HG03354 (cell line): ENCODE results near the gene ALDH7A1.
"Not testable (repeated sequence)": the region's sequence is repeated elsewhere in the genome, so short reads cannot be mapped to it uniquely, and the experiment has no call there.

Experiments
- ATAC-seq: cut with Tn5 transposase; IDR thresholded peaks from one replicate; pipeline ENCODE4 v1.9.1; 2021; ENCODE audit warnings: mild to moderate bottlenecking; ENCODE audit not compliant: unreplicated experiment, poor library complexity, severe bottlenecking

The ALDH7A1 gene

GRCh38 chr5:126538579-126538978, 56.4 kb downstream of the ALDH7A1 start:
- ATAC-seq: no peak

GRCh38 chr5:126536874-126537273, 58.1 kb downstream of the ALDH7A1 start:
- no peak for ATAC-seq

- ATAC-seq: no peak
Measured at GRCh38 chr5:126535856-126536545, 59.0 kb downstream of the ALDH7A1 start.

GRCh38 chr5:126534553-126534952, 60.5 kb downstream of the ALDH7A1 start:
- no peak for ATAC-seq

- ATAC-seq: no peak
Measured at GRCh38 chr5:126531543-126532120, 63.4 kb downstream of the ALDH7A1 start.

GRCh38 chr5:126527892-126528291, 67.1 kb downstream of the ALDH7A1 start:
- ATAC-seq: no peak

GRCh38 chr5:126527158-126527557, 67.9 kb downstream of the ALDH7A1 start:
- no peak for ATAC-seq

GRCh38 chr5:126526493-126526892, 68.5 kb downstream of the ALDH7A1 start:
- no peak for ATAC-seq

GRCh38 chr5:126525630-126526245, 69.3 kb downstream of the ALDH7A1 start:
- ATAC-seq: no peak

- no peak for ATAC-seq
Measured at GRCh38 chr5:126523818-126524510, 71.1 kb downstream of the ALDH7A1 start.

- ATAC-seq: no peak
Measured at GRCh38 chr5:126521130-126521529, 73.9 kb downstream of the ALDH7A1 start.

GRCh38 chr5:126520593-126520953, 74.4 kb downstream of the ALDH7A1 start:
- ATAC-seq: no peak

- no peak for ATAC-seq
Measured at GRCh38 chr5:126519637-126520592, 75.1 kb downstream of the ALDH7A1 start.

- ATAC-seq: not testable (repeated sequence)
Measured at GRCh38 chr5:126519223-126519622, 75.8 kb downstream of the ALDH7A1 start.

GRCh38 chr5:126516852-126517251, 78.2 kb downstream of the ALDH7A1 start:
- no peak for ATAC-seq

- ATAC-seq: no peak
Measured at GRCh38 chr5:126516133-126516532, 78.9 kb downstream of the ALDH7A1 start.

GRCh38 chr5:126515337-126515736, 79.7 kb downstream of the ALDH7A1 start:
- ATAC-seq: no peak

GRCh38 chr5:126514558-126515141, 80.4 kb downstream of the ALDH7A1 start:
- no peak for ATAC-seq

GRCh38 chr5:126514131-126514557, 80.9 kb downstream of the ALDH7A1 start:
- no peak for ATAC-seq
